Thyroid gland (tissue), 4 donors: ENCODE data around the gene CCDC60.

ENCODE experiments used
- POLR2A ChIP-seq, 2 donors: fragments of 450-650 bp; IDR thresholded peaks; one replicate each; pipeline ENCODE4 v1.6.1; 2017; ENCODE audit warnings: antibody characterized with exemption in 2 of 2, mild to moderate bottlenecking in 2 of 2, moderate library complexity in 1 of 2
- TF ChIP-seq, protein P1 (sequence below), 6 experiments: fragments of 200-600 bp in 3 of 6; fragments of 450-650 bp in 3 of 6; sonication (generic) in 3 of 6; IDR thresholded peaks; one replicate each; pipeline ENCODE4 v1.5.1; 2016 to 2019; ENCODE audit warnings: antibody characterized with exemption in 6 of 6, mild to moderate bottlenecking in 2 of 6, inconsistent platforms in 1 of 6, moderate library complexity in 1 of 6

DNA sequence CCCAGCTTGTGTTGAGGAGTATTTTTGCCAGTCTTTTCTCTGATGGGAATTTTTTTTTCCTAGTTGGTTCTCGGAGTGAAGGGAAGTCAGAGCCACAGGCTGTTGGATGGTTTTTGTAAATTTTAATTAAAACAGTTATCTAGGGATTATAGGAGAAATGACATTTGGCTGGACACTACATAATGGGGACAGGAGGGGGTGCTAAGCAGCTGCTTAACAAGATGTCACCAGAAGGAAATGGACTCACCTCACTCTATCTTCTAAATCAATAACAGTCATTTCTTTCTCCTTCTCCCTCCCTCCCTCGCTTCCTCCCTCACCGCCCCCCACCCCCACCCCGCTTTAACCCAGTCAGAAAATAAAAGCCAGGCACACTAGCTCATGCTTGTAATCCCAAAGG, 165.7 kb downstream of the CCDC60 start:
- TF ChIP-seq, protein P1, sequence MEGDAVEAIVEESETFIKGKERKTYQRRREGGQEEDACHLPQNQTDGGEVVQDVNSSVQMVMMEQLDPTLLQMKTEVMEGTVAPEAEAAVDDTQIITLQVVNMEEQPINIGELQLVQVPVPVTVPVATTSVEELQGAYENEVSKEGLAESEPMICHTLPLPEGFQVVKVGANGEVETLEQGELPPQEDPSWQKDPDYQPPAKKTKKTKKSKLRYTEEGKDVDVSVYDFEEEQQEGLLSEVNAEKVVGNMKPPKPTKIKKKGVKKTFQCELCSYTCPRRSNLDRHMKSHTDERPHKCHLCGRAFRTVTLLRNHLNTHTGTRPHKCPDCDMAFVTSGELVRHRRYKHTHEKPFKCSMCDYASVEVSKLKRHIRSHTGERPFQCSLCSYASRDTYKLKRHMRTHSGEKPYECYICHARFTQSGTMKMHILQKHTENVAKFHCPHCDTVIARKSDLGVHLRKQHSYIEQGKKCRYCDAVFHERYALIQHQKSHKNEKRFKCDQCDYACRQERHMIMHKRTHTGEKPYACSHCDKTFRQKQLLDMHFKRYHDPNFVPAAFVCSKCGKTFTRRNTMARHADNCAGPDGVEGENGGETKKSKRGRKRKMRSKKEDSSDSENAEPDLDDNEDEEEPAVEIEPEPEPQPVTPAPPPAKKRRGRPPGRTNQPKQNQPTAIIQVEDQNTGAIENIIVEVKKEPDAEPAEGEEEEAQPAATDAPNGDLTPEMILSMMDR (IDR thresholded peaks at IDR 0.05) = no peak
- TF ChIP-seq POLR2A (IDR thresholded peaks at IDR 0.05) = no peak
